PC-3 (cell line): ENCODE data around the gene KANK2.

Experiments used
- CTCF ChIP-seq: fragments of 300-600 bp; sonication (generic); conservative IDR thresholded peaks from 2 replicates; pipeline ENCODE4 v1.5.1; 2017; ENCODE audit warnings: antibody characterized with exemption, low read depth, mild to moderate bottlenecking, low read length
- EZH2 ChIP-seq: fragments of 300-600 bp; sonication (generic); IDR thresholded peaks from one replicate; pipeline ENCODE4 v1.6.1; 2017; ENCODE audit warnings: antibody characterized with exemption, mild to moderate bottlenecking, low read length; ENCODE audit not compliant: unreplicated experiment
- EZH2phosphoT487 ChIP-seq: fragments of 300-600 bp; sonication (generic); IDR thresholded peaks from 2 replicates; pipeline ENCODE4 v1.6.1; 2018; ENCODE audit warnings: mild to moderate bottlenecking, antibody characterized with exemption, low read length, borderline replicate concordance

GRCh38 chr19:11145536-11145924 lies 51.8 kb downstream of the KANK2 start:
- TF ChIP-seq CTCF (no peak), EZH2phosphoT487 (no peak), EZH2 (no peak)
